ENCODE measurements around the gene OCLN. TPM values are rescaled to one million over a fixed set of nuclear protein-coding genes. Genes with fewer than 3 reads are reported as not detected.
"Not testable (repeated sequence)": the region's sequence is repeated elsewhere in the genome, so short reads cannot be mapped to it uniquely, and the experiment has no call there.

OCLN gene
- total and polyA plus RNA-seq, 2 donors from 2014 or later: 13.5 to 127 TPM

GRCh38 chr5:69560587-69561431 lies 68.2 kb downstream of the OCLN start:
- H3K27me3 ChIP-seq (ENCODE audit: control insufficient read depth, insufficient read depth, low read length); intact Hi-C loops (cut with DNase I); FAIRE-seq; H3K36me3 ChIP-seq (ENCODE audit: control insufficient read depth in 2 of 3, insufficient read depth in 3 of 3, low read length in 3 of 3); H3K27ac ChIP-seq (ENCODE audit: low read depth in 2 of 2, low read length in 2 of 2); H3K4me1 ChIP-seq (ENCODE audit: control insufficient read depth in 2 of 3, insufficient read depth in 2 of 3, low read depth in 1 of 3, low read length in 3 of 3); H3K9ac ChIP-seq (ENCODE audit: low read length in 3 of 3); H3K9me3 ChIP-seq (ENCODE audit: control insufficient read depth in 2 of 3, insufficient read depth in 1 of 3, low read length in 3 of 3): not testable (repeated sequence)
- DNase-seq: peak in 2 of 5 donors; percentile 25 to 45
- H3K4me3 ChIP-seq (ENCODE audit: low read length in 3 of 3): peak overlapping the region in 2 of 3 donors; percentile 16 to 29

GRCh38 chr5:69566172-69566571 lies 73.6 kb downstream of the OCLN start:
- FAIRE-seq; H3K4me3 ChIP-seq (ENCODE audit: low read length in 3 of 3); H3K4me1 ChIP-seq (ENCODE audit: control insufficient read depth in 2 of 3, insufficient read depth in 2 of 3, low read depth in 1 of 3, low read length in 3 of 3); H3K9me3 ChIP-seq (ENCODE audit: control insufficient read depth in 2 of 3, insufficient read depth in 1 of 3, low read length in 3 of 3); H3K27me3 ChIP-seq (ENCODE audit: control insufficient read depth, insufficient read depth, low read length); H3K27ac ChIP-seq (ENCODE audit: low read depth in 2 of 2, low read length in 2 of 2); H3K9ac ChIP-seq (ENCODE audit: low read length in 3 of 3); DNase-seq; intact Hi-C loops (cut with DNase I); H3K36me3 ChIP-seq (ENCODE audit: control insufficient read depth in 2 of 3, insufficient read depth in 3 of 3, low read length in 3 of 3): not testable (repeated sequence)

GRCh38 chr5:69568072-69568471 lies 75.5 kb downstream of the OCLN start:
- FAIRE-seq; H3K27me3 ChIP-seq (ENCODE audit: control insufficient read depth, insufficient read depth, low read length); intact Hi-C loops (cut with DNase I); H3K27ac ChIP-seq (ENCODE audit: low read depth in 2 of 2, low read length in 2 of 2); H3K9ac ChIP-seq (ENCODE audit: low read length in 3 of 3); H3K4me1 ChIP-seq (ENCODE audit: control insufficient read depth in 2 of 3, insufficient read depth in 2 of 3, low read depth in 1 of 3, low read length in 3 of 3); H3K4me3 ChIP-seq (ENCODE audit: low read length in 3 of 3); DNase-seq; H3K9me3 ChIP-seq (ENCODE audit: control insufficient read depth in 2 of 3, insufficient read depth in 1 of 3, low read length in 3 of 3); H3K36me3 ChIP-seq (ENCODE audit: control insufficient read depth in 2 of 3, insufficient read depth in 3 of 3, low read length in 3 of 3): not testable (repeated sequence)

GRCh38 chr5:69583356-69583755 lies 90.8 kb downstream of the OCLN start:
- H3K27ac ChIP-seq (ENCODE audit: low read depth in 2 of 2, low read length in 2 of 2); H3K4me3 ChIP-seq (ENCODE audit: low read length in 3 of 3); FAIRE-seq; DNase-seq; H3K9me3 ChIP-seq (ENCODE audit: control insufficient read depth in 2 of 3, insufficient read depth in 1 of 3, low read length in 3 of 3); H3K9ac ChIP-seq (ENCODE audit: low read length in 3 of 3); H3K36me3 ChIP-seq (ENCODE audit: control insufficient read depth in 2 of 3, insufficient read depth in 3 of 3, low read length in 3 of 3); H3K27me3 ChIP-seq (ENCODE audit: control insufficient read depth, insufficient read depth, low read length); intact Hi-C loops (cut with DNase I); H3K4me1 ChIP-seq (ENCODE audit: control insufficient read depth in 2 of 3, insufficient read depth in 2 of 3, low read depth in 1 of 3, low read length in 3 of 3): not testable (repeated sequence)

- H3K27me3 ChIP-seq (ENCODE audit: control insufficient read depth, insufficient read depth, low read length); H3K4me1 ChIP-seq (ENCODE audit: control insufficient read depth in 2 of 3, insufficient read depth in 2 of 3, low read depth in 1 of 3, low read length in 3 of 3); H3K27ac ChIP-seq (ENCODE audit: low read depth in 2 of 2, low read length in 2 of 2); H3K9ac ChIP-seq (ENCODE audit: low read length in 3 of 3); H3K4me3 ChIP-seq (ENCODE audit: low read length in 3 of 3); H3K9me3 ChIP-seq (ENCODE audit: control insufficient read depth in 2 of 3, insufficient read depth in 1 of 3, low read length in 3 of 3); DNase-seq; H3K36me3 ChIP-seq (ENCODE audit: control insufficient read depth in 2 of 3, insufficient read depth in 3 of 3, low read length in 3 of 3); FAIRE-seq; intact Hi-C loops (cut with DNase I): not testable (repeated sequence)
Observed at GRCh38 chr5:69596114-69596840, 103.7 kb downstream of the OCLN start.

- H3K4me1 ChIP-seq (ENCODE audit: control insufficient read depth in 2 of 3, insufficient read depth in 2 of 3, low read depth in 1 of 3, low read length in 3 of 3); DNase-seq; H3K27me3 ChIP-seq (ENCODE audit: control insufficient read depth, insufficient read depth, low read length); H3K4me3 ChIP-seq (ENCODE audit: low read length in 3 of 3); H3K36me3 ChIP-seq (ENCODE audit: control insufficient read depth in 2 of 3, insufficient read depth in 3 of 3, low read length in 3 of 3); FAIRE-seq; intact Hi-C loops (cut with DNase I); H3K27ac ChIP-seq (ENCODE audit: low read depth in 2 of 2, low read length in 2 of 2); H3K9me3 ChIP-seq (ENCODE audit: control insufficient read depth in 2 of 3, insufficient read depth in 1 of 3, low read length in 3 of 3); H3K9ac ChIP-seq (ENCODE audit: low read length in 3 of 3): not testable (repeated sequence)
Observed at GRCh38 chr5:69601947-69602346, 109.4 kb downstream of the OCLN start.

- intact Hi-C loops (cut with DNase I); DNase-seq; H3K27me3 ChIP-seq (ENCODE audit: control insufficient read depth, insufficient read depth, low read length); H3K4me1 ChIP-seq (ENCODE audit: control insufficient read depth in 2 of 3, insufficient read depth in 2 of 3, low read depth in 1 of 3, low read length in 3 of 3); H3K27ac ChIP-seq (ENCODE audit: low read depth in 2 of 2, low read length in 2 of 2); H3K4me3 ChIP-seq (ENCODE audit: low read length in 3 of 3); H3K9me3 ChIP-seq (ENCODE audit: control insufficient read depth in 2 of 3, insufficient read depth in 1 of 3, low read length in 3 of 3); FAIRE-seq; H3K9ac ChIP-seq (ENCODE audit: low read length in 3 of 3); H3K36me3 ChIP-seq (ENCODE audit: control insufficient read depth in 2 of 3, insufficient read depth in 3 of 3, low read length in 3 of 3): not testable (repeated sequence)
Observed at GRCh38 chr5:69606839-69607238, 114.2 kb downstream of the OCLN start.
